ENCODE data around the gene KANSL1.
"Not testable (repeated sequence)": the region's sequence is repeated elsewhere in the genome, so short reads cannot be mapped to it uniquely, and the experiment has no call there.

KANSL1 gene

DNA sequence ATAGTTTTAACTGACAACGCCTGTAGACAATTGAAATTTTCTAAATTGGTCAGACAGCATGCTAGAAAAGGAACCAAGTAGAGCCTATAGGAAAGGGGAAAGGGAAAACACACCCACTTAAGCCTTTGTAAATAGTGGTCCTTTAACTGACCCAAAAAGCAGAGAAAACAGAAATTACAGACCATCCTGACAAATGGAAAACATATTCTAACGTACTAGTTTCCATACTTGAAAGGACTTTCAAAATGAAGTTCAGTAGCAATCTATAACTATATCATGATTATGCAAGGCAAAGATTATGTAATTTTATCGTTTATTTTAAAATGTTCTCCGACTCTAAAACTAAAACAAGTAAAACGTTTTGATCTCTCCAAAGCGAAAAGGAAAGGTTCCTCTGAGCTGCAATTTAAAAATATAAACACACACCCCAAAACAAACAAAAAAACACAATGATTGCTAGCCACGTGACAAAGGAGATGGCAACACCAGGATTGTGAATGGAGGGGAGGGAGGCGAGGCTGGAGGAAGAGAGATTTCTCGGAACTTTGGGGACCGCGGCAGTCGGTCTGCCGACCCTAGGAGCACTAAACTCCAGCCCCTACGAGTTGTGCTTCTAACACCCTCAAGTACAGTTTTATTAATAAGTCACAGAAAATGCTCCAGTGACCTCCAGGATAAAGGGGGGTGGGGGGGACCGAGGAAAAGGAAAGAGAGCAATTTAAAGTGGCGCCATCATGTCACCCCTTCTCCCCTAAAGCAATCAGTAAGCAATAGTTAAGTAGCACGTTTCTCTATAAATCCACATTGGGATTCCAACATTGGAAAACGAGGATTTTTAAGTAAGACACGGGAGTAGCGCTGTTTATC is 1.7 kb downstream of the KANSL1 start:
- DNase-seq (ENCODE audit: insufficient read length) (peak; percentile 26), FAIRE-seq (no peak)
- TF ChIP-seq POLR2AphosphoS5 (IDR thresholded peaks at IDR 0.05; ENCODE audit: low read depth, low read length) (0 out of 2 replicates have a peak, but pooled peaks have one; percentile 33), POLR2A (IDR thresholded peaks at IDR 0.05; ENCODE audit: low read depth, low read length) (no peak)

DNA sequence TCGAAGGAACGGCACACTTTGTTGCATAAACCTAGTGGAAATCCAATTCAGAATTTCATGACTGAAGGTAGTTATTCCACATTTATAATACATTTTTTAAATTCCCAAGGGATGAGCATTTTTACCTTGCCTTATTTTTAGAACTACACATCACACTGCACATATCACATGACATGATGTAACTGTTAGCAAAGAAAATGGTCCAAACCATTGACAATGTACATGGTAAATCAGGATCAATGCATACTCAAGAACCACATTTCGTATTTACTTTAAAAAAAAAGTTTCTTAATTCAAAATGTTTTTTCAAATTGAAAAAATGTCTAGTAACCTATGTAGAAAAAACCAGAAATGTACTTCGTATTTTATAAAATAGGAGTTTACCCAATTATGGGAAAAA is 2.5 kb downstream of the KANSL1 start:
- FAIRE-seq (no peak), DNase-seq (ENCODE audit: insufficient read length) (no peak)
- TF ChIP-seq POLR2A (IDR thresholded peaks at IDR 0.05; ENCODE audit: low read depth, low read length) (no peak), TAF1 (IDR thresholded peaks at IDR 0.05; ENCODE audit: borderline replicate concordance, low read depth, low read length) (no peak), POLR2AphosphoS5 (IDR thresholded peaks at IDR 0.05; ENCODE audit: low read depth, low read length) (no peak)

DNA sequence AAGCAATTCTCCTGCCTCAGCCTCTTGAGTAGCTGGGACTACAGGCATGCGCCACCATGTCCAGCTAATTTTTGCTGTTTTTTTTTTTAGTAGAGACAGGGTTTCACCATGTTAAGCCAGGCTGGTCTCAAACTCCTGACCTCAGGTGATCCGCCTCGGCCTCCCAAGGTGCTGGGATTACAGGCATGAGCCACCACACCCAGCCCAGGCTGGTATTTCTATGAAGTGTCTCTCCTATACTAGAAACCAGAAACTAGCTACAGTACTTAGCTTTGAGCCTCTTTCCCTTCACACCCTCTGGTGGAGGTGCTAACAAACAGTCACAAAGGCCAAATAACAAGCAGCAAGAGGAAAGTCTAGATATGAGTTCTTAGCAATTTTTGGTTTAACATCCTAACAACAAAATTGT is 6.4 kb downstream of the KANSL1 start:
- not testable (repeated sequence) for FAIRE-seq

DNA sequence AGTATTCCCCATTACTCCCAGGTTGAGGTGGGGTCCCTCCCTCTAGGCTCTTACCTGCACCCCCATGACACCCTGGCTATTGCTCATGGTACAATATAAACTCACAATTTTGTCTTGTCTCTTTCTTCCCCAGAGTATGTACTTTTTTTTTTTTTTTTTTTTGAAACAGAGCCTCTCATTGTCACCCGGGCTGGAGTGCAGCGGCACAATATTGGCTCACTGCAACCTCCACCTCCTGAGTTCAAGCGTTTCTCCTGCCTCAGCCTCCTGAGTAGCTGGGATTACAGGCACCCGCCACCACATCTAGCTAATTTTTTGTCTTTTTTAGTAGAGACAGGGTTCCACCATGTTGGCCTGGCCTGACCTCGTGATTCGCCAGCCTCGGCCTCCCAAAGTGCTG is 8.5 kb downstream of the KANSL1 start:
- FAIRE-seq (no peak), DNase-seq (ENCODE audit: insufficient read length) (no peak)
- no peak for TF ChIP-seq POLR2AphosphoS5 (IDR thresholded peaks at IDR 0.05; ENCODE audit: low read depth, low read length)

More for the DNA sequence above, 6.4 kb downstream of the KANSL1 start:
- DNase-seq (ENCODE audit: insufficient read length): not testable (repeated sequence)

DNA sequence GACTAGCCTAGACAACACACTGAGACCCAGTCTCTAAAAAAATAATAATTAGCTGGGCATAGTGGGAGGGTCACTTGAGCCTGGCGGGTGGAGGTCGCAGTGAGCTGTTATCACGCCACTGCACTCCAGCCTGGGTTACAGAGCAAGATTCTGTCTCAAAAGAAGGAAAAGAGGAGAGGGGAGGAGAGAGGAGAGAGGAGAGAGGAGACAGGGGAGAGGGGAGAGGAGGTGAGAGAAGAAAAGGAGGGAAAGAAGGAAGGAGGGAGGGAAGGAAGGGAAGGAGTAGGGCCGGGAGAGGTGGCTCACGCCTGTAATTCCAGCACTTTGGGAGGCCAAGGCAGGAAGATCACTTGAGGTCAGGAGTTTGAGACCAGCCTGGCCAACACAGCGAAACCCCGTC is 9.8 kb downstream of the KANSL1 start:
- not testable (repeated sequence) for FAIRE-seq

DNA sequence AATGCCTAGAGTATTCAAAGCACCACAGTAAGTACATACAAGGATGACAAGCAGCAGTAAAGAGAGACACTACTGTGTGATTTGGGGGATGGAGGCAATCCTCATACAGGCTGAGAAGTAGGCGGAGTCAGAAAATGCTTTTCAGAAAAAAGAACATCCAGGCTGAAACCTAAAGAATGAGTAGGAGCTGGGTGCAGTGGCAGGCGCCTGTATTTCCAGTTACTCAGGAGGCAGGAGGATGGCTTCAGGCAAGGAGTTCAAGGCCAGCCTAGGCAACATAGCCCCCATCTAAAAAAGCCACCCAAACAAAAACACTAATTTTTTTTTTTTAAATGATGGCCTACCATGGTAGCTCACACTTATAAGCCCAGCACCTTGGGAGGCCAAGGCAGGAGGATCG is 10.3 kb downstream of the KANSL1 start:
- TF ChIP-seq TAF1 (IDR thresholded peaks at IDR 0.05; ENCODE audit: borderline replicate concordance, low read depth, low read length) (no peak), POLR2AphosphoS5 (IDR thresholded peaks at IDR 0.05; ENCODE audit: low read depth, low read length) (no peak), POLR2A (IDR thresholded peaks at IDR 0.05; ENCODE audit: low read depth, low read length) (no peak)
- peak; percentile 42 for FAIRE-seq
- no peak for DNase-seq (ENCODE audit: insufficient read length)

More for the DNA sequence above, 9.8 kb downstream of the KANSL1 start:
- not testable (repeated sequence) for DNase-seq (ENCODE audit: insufficient read length)

DNA sequence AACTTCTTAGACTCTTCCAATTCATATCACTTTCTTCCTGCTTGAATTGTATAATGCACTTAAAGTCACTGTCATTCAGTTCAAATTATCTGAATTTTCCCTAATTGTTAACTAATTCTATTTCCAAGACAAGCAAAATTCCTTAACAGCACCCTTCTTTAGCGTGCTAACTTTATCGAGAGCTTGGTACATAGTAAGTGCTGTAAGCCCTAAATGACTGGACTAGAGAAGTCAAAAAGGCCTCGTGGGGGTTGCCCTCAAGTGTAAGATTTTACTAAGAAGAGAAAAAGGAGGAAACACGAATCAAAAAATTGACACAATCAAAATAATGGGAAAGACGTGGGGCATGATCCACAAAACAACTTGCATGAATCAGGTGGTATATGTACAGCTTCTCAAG is 11.3 kb downstream of the KANSL1 start:
- no peak for DNase-seq (ENCODE audit: insufficient read length)
- FAIRE-seq: no peak
- TF ChIP-seq POLR2A (IDR thresholded peaks at IDR 0.05; ENCODE audit: low read depth, low read length) (no peak), POLR2AphosphoS5 (IDR thresholded peaks at IDR 0.05; ENCODE audit: low read depth, low read length) (no peak), TAF1 (IDR thresholded peaks at IDR 0.05; ENCODE audit: borderline replicate concordance, low read depth, low read length) (no peak)

DNA sequence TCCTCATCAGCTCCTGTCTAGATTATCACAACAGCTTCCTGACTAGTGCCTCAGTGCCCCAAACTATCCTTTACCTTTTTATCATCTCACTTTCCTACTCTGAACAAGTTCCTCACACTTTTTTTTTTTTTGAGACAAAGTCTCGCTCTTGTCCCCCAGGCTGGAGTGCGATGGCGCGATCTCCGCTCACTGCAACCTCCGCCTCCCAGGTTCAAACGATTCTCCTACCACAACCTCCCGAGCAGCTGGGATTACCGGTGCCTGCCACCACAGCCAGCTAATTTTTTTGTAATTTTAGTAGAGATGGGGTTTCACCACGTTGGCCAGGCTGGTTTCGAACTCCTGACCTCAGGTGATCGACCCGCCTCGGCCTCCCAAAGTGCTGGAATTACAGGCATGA is 11.9 kb downstream of the KANSL1 start:
- not testable (repeated sequence) for FAIRE-seq; DNase-seq (ENCODE audit: insufficient read length)
- 0 out of 2 replicates have a peak, but pooled peaks have one; percentile 16 for TF ChIP-seq POLR2A (IDR thresholded peaks at IDR 0.05; ENCODE audit: low read depth, low read length)

DNA sequence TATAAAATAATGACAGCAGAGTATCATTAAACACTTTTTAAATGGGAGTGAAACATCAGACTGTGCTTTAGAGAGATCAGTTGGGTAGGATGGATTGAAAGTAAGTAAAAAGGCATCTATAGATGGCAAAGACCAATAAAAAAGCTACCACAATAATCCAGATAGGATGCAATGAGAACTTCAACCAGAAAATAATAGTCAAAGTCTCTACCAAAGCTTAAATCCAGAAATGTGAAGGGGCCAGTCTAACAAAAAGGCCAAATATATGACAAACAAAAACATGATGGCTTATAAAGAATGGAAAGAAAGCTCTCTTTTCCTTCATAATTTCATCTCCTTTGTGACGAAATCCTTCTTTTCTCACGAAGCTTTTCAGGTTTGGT is 12.3 kb downstream of the KANSL1 start:
- TF ChIP-seq POLR2A (IDR thresholded peaks at IDR 0.05; ENCODE audit: low read depth, low read length) (no peak), POLR2AphosphoS5 (IDR thresholded peaks at IDR 0.05; ENCODE audit: low read depth, low read length) (no peak), TAF1 (IDR thresholded peaks at IDR 0.05; ENCODE audit: borderline replicate concordance, low read depth, low read length) (no peak)
- no peak for DNase-seq (ENCODE audit: insufficient read length)
- no peak for FAIRE-seq

DNA sequence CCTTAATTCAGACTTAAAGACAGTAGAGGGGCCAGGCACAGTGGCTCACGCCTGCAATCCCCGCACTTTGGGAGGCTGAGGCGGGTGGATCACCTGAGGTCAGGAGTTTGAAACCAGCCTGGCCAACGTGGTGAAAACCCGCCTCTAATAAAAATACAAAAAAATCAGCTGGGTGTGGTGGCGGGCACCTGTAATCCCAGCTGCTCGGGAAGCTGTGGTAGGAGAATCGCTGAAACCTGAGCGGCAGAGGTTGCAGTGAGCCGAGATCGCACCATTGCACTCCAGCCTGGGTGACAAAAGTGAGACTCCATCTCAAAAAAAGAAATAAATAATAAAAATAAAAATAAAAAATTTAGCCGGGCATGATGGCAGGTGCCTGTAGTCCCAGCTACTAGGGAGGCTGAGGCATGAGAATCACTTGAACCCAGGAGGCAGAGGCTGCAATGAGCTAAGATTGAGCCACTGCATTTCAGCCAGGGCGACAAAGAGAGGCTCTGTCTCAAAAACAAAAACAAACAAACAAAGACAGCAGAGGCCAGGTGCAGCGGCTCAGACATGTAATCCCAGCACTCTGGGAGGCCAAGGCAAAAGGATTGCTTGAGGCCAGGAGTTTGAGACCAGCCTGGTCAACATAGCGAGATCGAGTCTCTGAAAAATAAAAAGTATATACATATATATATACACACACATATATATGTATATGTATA is 12.9 kb downstream of the KANSL1 start:
- FAIRE-seq; DNase-seq (ENCODE audit: insufficient read length): not testable (repeated sequence)

DNA sequence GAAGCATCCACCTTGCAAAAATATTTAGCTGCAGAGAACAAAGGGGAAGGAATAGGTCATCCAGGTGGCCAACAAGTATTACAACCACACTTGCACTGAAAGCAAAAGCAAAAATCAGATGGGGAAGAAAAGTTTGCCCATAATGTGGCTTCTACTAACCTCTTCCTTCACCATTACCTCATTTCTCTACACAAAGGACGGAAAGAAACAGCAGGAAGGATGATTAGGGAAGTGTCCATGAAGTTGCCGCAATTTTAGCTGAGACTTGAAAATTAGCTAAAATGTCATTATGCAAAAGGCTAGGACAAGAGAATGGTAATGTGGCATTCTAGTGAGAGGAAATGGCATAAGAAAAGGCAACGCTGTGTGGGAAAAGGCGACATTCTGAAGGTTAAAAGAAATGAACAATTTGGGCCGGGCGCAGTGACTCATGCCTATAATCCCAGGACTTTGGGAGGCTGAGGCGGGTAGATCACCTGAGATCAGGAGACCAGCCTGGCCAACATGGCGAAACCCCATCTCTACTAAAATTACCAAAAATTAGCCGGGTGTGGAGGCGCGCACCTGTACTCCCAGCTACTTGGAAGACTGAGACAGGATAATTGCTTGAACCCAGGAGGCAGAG is 13.7 kb downstream of the KANSL1 start:
- DNase-seq (ENCODE audit: insufficient read length) (no peak), FAIRE-seq (peak; percentile 92)

DNA sequence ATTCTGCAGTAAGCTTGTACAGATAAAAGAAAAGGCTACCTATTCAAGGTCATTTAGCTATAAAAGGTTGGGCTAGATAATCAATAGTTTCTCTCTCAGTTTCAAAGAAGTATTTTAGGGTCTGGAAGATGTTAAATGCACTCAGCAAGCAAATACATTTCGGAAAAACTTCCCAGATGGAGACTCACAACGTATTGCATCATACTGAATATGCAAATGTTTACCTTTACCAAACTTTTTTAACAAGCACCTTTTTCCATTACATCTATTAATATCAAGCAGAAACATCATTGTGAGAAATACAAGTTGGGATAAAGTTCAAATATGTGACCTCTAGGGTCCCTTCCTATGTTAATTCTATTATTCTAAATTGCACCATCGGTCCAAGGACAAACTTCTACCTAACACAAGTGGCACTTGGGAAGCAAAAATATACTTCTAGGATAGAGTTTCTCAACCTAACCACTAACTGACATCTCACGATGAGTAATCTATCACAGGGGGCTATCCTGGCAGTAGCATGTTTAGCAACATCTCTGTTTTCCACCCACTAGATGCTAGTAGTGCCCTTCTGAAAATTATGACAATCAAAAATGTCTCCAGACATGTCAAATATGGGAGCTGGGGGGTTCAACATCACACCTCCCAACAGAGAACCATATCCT is 14.5 kb downstream of the KANSL1 start:
- TF ChIP-seq POLR2A (IDR thresholded peaks at IDR 0.05; ENCODE audit: low read depth, low read length) (no peak), TAF1 (IDR thresholded peaks at IDR 0.05; ENCODE audit: borderline replicate concordance, low read depth, low read length) (no peak), POLR2AphosphoS5 (IDR thresholded peaks at IDR 0.05; ENCODE audit: low read depth, low read length) (no peak)
- DNase-seq (ENCODE audit: insufficient read length): no peak
- FAIRE-seq: no peak

More for the DNA sequence above, 13.7 kb downstream of the KANSL1 start:
- no peak for TF ChIP-seq TAF1 (IDR thresholded peaks at IDR 0.05; ENCODE audit: borderline replicate concordance, low read depth, low read length)
- no peak for TF ChIP-seq POLR2AphosphoS5 (IDR thresholded peaks at IDR 0.05; ENCODE audit: low read depth, low read length)
- no peak for TF ChIP-seq POLR2A (IDR thresholded peaks at IDR 0.05; ENCODE audit: low read depth, low read length)
